Hepatocyte (in vitro differentiated cells): ENCODE results near the gene PKP3. TPM values are rescaled to one million over a fixed set of nuclear protein-coding genes. Genes with fewer than 3 reads are reported as not detected.

Experiments used
- DNase-seq: peaks from one replicate; pipeline ENCODE4 v3.0.0-alpha.2; 2016; ENCODE audit warnings: low spot score
- H2AFZ ChIP-seq: fragments of 200-600 bp; sonication (generic); 2 replicates; pipeline ENCODE4 v1.6.0; 2016; ENCODE audit warnings: antibody characterized with exemption, mild to moderate bottlenecking
- H3K27ac ChIP-seq: fragments of 200-600 bp; sonication (generic); 2 replicates; pipeline ENCODE4 v1.5.1; 2016; ENCODE audit warnings: mild to moderate bottlenecking
- H3K27me3 ChIP-seq: fragments of 200-600 bp; sonication (generic); 2 replicates; pipeline ENCODE4 v1.6.1; 2016
- H3K36me3 ChIP-seq: fragments of 200-600 bp; sonication (generic); replicated peaks from 2 replicates; pipeline ENCODE4 v1.5.1; 2016; ENCODE audit warnings: low read depth; ENCODE audit not compliant: insufficient read depth
- H3K4me1 ChIP-seq: fragments of 200-600 bp; sonication (generic); 2 replicates; pipeline ENCODE4 v1.5.1; 2016; ENCODE audit warnings: mild to moderate bottlenecking, moderate library complexity; ENCODE audit not compliant: insufficient read depth
- H3K4me2 ChIP-seq: fragments of 200-600 bp; sonication (generic); 2 replicates; pipeline ENCODE4 v1.6.0; 2016
- H3K4me3 ChIP-seq: fragments of 200-600 bp; sonication (generic); 2 replicates; pipeline ENCODE4 v1.5.1; 2016; ENCODE audit warnings: mild to moderate bottlenecking
- H3K79me2 ChIP-seq: fragments of 200-600 bp; sonication (generic); 2 replicates; pipeline ENCODE4 v1.6.0; 2017; ENCODE audit warnings: mild to moderate bottlenecking
- H3K9me2 ChIP-seq: fragments of 200-600 bp; sonication (generic); replicated peaks from 2 replicates; pipeline ENCODE4 v1.6.0; 2017; ENCODE audit warnings: mild to moderate bottlenecking; ENCODE audit not compliant: insufficient read depth
- H3K9me3 ChIP-seq: fragments of 200-600 bp; sonication (generic); 2 replicates; pipeline ENCODE4 v1.5.1; 2016; ENCODE audit warnings: low read depth, mild to moderate bottlenecking
- H4K20me1 ChIP-seq: fragments of 200-600 bp; sonication (generic); 2 replicates; pipeline ENCODE4 v1.6.0; 2016; ENCODE audit warnings: mild to moderate bottlenecking; ENCODE audit not compliant: insufficient read depth, poor library complexity, severe bottlenecking
- EZH2 ChIP-seq: fragments of 200-600 bp; sonication (generic); IDR thresholded peaks from 2 replicates; pipeline ENCODE4 v1.6.1; 2016; ENCODE audit warnings: antibody characterized with exemption, mild to moderate bottlenecking, borderline replicate concordance
- EZH2phosphoT487 ChIP-seq: fragments of 200-600 bp; sonication (generic); IDR thresholded peaks from one replicate; pipeline ENCODE4 v1.6.1; 2018; ENCODE audit warnings: antibody characterized with exemption, mild to moderate bottlenecking, low read depth, moderate library complexity; ENCODE audit not compliant: unreplicated experiment, severe bottlenecking
- WGBS: methylation state at CpG from one replicate; pipeline ENCODE4 v1.1.6; 2016; ENCODE audit warnings: low lambda C conversion rate; ENCODE audit errors: missing lambda C conversion rate; 5-methylcytosine and 5-hydroxymethylcytosine counted together
- polyA plus RNA-seq: library from polyadenylated mRNA; unstranded; fragments of >200 nt; fragmentation: Nextera tagmentation; extraction: Ambion mirVana; gene quantifications from 2 replicates; pipeline ENCODE4 v1.2.1, GENCODE V29; 2016
- total RNA-seq: library from RNA; depleted of rRNA; stranded (reverse); fragments of >200 nt; gene quantifications from 2 replicates; pipeline ENCODE4 v1.2.3, GENCODE V29; 2014
- TF ChIP-seq, protein P1 (sequence below): fragments of 200-600 bp; sonication (generic); IDR thresholded peaks from 2 replicates; pipeline ENCODE4 v1.5.1; 2016; ENCODE audit warnings: antibody characterized with exemption, mild to moderate bottlenecking; ENCODE audit not compliant: poor library complexity

PKP3 gene
- total and polyA plus RNA-seq, 2 experiments from 2014 or later = 62.1 to 89.5 TPM

DNA sequence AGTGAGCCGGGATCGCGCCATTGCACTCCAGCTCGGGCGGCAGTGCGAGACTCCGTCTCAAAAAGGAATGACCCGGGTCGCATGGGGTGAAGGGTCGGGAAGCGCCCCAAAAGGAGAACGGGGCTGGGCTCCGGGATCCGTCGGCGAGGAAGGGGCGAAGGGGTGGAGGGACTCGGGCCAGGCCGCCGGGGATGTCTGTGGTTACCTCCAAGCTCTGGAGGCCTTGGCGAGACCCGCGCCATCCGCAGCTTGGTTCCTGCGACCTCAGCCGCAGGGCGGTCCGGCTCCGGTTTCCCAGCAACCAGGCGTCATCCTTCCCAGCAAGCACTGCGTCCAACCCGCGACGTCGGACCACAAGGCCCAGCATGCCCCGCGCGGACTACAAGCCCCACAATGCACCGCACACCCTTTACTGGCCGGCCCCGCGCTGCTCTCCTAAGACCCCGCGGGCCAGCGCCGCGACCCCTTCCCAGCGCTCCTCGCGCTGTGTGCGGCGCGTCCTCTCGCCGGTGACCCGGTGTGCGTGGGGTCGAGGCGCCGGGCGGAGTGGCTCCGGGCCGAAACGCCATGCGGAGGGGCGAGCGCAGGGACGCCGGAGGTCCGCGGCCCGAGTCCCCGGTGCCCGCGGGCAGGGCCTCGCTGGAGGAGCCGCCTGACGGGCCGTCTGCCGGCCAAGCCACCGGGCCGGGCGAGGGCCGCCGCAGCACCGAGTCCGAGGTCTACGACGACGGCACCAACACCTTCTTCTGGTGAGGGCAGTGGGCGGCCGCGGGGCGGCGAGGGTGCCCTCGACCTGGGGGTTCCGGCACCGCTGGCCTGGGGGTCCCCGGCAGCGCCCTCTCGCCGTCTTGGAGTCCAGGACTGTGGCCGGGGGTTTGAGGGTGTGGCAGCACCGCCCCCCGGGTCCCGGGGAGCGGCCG is 56.1 kb downstream of the PKP3 start, which contains the start of gene PTDSS2:
PTDSS2 (plus strand) TSS at position 391 of the 920 bp plus-strand sequence; CDS start at position 568, 177 bp downstream.
- H3K4me2 ChIP-seq = peak within 1 kb of the TSS; percentile 87
- WGBS = 3% methylated on average over 80 of the region's 108 CpGs
- peak within 1 kb of the TSS; percentile 93 for H3K4me3 ChIP-seq
- peak within 1 kb of the TSS; percentile 67 for H2AFZ ChIP-seq
- peak; percentile 98 for DNase-seq
- H3K36me3 ChIP-seq = no peaks in the 10 kb centered on the region
- H3K79me2 ChIP-seq = peaks cover 53% of the 10 kb centered on the region
- no peaks in the 10 kb centered on the region for H3K9me3 ChIP-seq
- H3K4me1 ChIP-seq = peaks cover 32% of the 10 kb centered on the region
- H3K9me2 ChIP-seq = no peaks in the 10 kb centered on the region
- no peak for TF ChIP-seq EZH2phosphoT487
- TF ChIP-seq, protein P1, sequence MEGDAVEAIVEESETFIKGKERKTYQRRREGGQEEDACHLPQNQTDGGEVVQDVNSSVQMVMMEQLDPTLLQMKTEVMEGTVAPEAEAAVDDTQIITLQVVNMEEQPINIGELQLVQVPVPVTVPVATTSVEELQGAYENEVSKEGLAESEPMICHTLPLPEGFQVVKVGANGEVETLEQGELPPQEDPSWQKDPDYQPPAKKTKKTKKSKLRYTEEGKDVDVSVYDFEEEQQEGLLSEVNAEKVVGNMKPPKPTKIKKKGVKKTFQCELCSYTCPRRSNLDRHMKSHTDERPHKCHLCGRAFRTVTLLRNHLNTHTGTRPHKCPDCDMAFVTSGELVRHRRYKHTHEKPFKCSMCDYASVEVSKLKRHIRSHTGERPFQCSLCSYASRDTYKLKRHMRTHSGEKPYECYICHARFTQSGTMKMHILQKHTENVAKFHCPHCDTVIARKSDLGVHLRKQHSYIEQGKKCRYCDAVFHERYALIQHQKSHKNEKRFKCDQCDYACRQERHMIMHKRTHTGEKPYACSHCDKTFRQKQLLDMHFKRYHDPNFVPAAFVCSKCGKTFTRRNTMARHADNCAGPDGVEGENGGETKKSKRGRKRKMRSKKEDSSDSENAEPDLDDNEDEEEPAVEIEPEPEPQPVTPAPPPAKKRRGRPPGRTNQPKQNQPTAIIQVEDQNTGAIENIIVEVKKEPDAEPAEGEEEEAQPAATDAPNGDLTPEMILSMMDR = no peak
- H3K27ac ChIP-seq = peak within 1 kb of the TSS; percentile 91
- no peaks in the 10 kb centered on the region for H3K27me3 ChIP-seq
- H4K20me1 ChIP-seq = peaks cover 6% of the 10 kb centered on the region

DNA sequence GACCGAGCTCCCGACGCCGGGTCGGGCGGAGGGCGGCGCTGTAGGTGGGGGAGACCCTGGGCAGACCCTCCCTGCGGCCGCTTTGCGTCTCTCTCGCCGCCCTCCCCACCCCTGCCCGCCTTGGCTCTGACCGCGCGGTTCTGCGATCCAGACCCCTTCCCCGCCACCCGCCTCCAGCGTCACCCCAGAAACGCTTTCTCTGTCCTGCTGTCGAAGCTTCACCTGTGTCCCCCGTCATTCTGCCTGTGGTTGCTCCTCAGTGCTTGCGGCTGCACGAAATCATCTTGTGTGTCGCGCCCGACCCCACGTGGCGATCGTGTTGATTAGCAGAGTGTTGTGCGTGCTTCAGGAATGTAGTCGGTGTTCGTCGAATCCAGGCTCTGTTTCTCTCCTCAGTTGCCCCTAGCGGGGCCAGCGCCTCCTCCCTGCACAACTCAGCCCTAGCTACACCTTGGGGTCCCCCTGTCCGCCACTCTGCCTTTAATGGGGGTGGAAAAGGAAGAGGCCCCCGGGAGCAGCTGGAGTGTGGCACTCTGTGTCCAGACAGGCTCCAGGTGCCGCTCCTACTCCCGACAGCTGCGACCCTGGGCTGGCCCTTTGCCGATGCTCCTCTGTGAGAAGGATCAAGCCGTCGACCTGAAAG is 56.9 kb downstream of the PKP3 start:
- no peak for TF ChIP-seq EZH2phosphoT487
- TF ChIP-seq, protein P1 = peak; percentile 49
- Histone ChIP-seq H2AFZ (peak overlapping the region; percentile 67), H3K4me3 (peak overlapping the region; percentile 93), H3K4me2 (peak overlapping the region; percentile 87), H4K20me1 (peaks cover 6% of the 10 kb centered on the region), H3K9me2 (no peaks in the 10 kb centered on the region), H3K9me3 (no peaks in the 10 kb centered on the region), H3K27me3 (no peaks in the 10 kb centered on the region), H3K4me1 (peaks cover 27% of the 10 kb centered on the region), H3K79me2 (peaks cover 60% of the 10 kb centered on the region), H3K36me3 (no peaks in the 10 kb centered on the region), H3K27ac (peak overlapping the region; percentile 78)
- DNase-seq = peak; percentile 86
- WGBS = 10% methylated on average over 23 of the region's 46 CpGs

DNA sequence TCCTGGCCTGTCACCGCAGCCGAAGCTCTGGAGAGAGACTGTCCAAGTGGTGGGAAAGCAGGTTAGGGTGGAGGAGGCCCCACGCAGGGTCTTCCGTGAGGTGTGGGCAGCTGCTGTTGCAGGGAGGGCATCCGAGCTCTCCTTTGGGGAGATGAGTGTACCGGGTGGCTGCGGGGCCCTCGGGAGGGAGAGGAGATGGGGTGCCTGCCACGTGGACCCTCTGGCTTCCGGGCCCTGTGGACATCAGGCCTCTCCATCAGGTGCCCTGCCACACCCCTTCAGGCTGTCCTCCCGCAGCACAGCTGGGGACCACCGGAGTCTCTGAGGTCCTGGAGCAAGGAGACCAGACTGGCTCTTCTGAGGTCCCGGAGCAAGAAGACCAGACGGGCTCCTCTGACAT is 57.7 kb downstream of the PKP3 start:
- Histone ChIP-seq H3K4me2 (peak overlapping the region; percentile 87), H3K36me3 (no peaks in the 10 kb centered on the region), H3K27me3 (no peaks in the 10 kb centered on the region), H3K9me3 (no peaks in the 10 kb centered on the region), H3K4me3 (no peak overlapping the region), H3K79me2 (peaks cover 65% of the 10 kb centered on the region), H2AFZ (no peak overlapping the region), H3K9me2 (no peaks in the 10 kb centered on the region), H3K27ac (no peak overlapping the region), H4K20me1 (peaks cover 6% of the 10 kb centered on the region), H3K4me1 (peaks cover 27% of the 10 kb centered on the region)
- TF ChIP-seq, protein P1 = no peak
- TF ChIP-seq EZH2phosphoT487 (no peak), EZH2 (no peak)
- no peak for DNase-seq
- WGBS = 93% methylated on average over 14 of the region's 14 CpGs
